HAP-1 (cell line): ENCODE data around the gene PTPN12.

Source experiments
- DNase-seq, 2 experiments: peaks; one replicate each; pipeline ENCODE4 v3.0.0-alpha.2; 2016 to 2020; ENCODE audit warnings: low spot score in 2 of 2
- H3K27me3 ChIP-seq: fragments of 250-450 bp; sonication (Bioruptor Pico); 2 replicates; pipeline ENCODE4 v1.5.1; 2020; ENCODE audit warnings: low read depth, mild to moderate bottlenecking, moderate library complexity
- H3K36me3 ChIP-seq: fragments of 250-450 bp; sonication (Bioruptor Pico); replicated peaks from 2 replicates; pipeline ENCODE4 v1.5.1; 2020; ENCODE audit warnings: mild to moderate bottlenecking
- H3K4me1 ChIP-seq: fragments of 250-450 bp; sonication (Bioruptor Pico); 2 replicates; pipeline ENCODE4 v1.5.1; 2020; ENCODE audit warnings: mild to moderate bottlenecking
- H3K4me3 ChIP-seq: fragments of 250-450 bp; sonication (Bioruptor Pico); 2 replicates; pipeline ENCODE4 v1.5.1; 2020; ENCODE audit warnings: mild to moderate bottlenecking, moderate library complexity
- H3K9me3 ChIP-seq: fragments of 250-450 bp; sonication (Bioruptor Pico); 2 replicates; pipeline ENCODE4 v1.5.1; 2020; ENCODE audit warnings: mild to moderate bottlenecking, moderate library complexity
- in situ Hi-C: fragments of 300-500 bp; cut with MboI; formaldehyde crosslinking; loops from 3 replicates; pipeline ENCODE4 v1.14.3; 2020; ENCODE audit warnings: low sequenced_read_pairs, inconsistent platforms, mixed read lengths

Gene PTPN12

GRCh38 chr7:77674878-77675277, 137.8 kb downstream of the PTPN12 start:
- no peaks in the 10 kb centered on the region for H3K36me3 ChIP-seq
- no peaks in the 10 kb centered on the region for H3K9me3 ChIP-seq
- no peak overlapping the region for H3K4me3 ChIP-seq
- 0 out of 2 replicates have a peak, but pooled peaks cover 2% of the 10 kb centered on the region for H3K4me1 ChIP-seq
- no peaks in the 10 kb centered on the region for H3K27me3 ChIP-seq
- DNase-seq: no peak
- in situ Hi-C loops: loop anchor here (25.0 kb wide), 1 partner anchor 237 kb away; no protein-coding TSS in a partner anchor

DNA sequence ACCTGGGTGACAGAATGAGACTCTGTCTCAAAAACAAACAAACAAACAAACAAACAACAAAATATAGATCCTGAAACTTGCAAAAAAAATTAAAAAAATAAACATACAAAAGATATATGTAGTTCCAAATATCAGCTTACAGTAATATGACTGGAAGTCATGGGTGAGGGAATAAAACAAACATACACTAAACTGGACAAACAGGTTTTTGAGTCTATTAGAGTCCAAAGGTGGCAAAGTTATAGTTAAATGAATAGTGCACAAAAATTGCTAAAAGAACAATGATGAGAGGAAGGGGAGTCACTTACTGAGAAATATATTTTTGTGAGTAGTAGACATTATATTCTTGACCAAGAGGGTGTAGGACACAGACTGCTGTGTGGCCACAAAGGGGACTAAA, 142.5 kb downstream of the PTPN12 start:
- no peaks in the 10 kb centered on the region for H3K4me1 ChIP-seq
- in situ Hi-C loops: no loop called here
- H3K9me3 ChIP-seq: no peaks in the 10 kb centered on the region
- H3K36me3 ChIP-seq: peaks cover 17% of the 10 kb centered on the region; the same call in 1 of the 2 replicates
- DNase-seq: no peak
- no peak overlapping the region for H3K4me3 ChIP-seq
- H3K27me3 ChIP-seq: no peaks in the 10 kb centered on the region

GRCh38 chr7:77680266-77680665, 143.2 kb downstream of the PTPN12 start:
- in situ Hi-C loops: no loop called here
- no peaks in the 10 kb centered on the region for H3K4me1 ChIP-seq
- no peaks in the 10 kb centered on the region for H3K27me3 ChIP-seq
- H3K9me3 ChIP-seq: no peaks in the 10 kb centered on the region
- no peak for DNase-seq
- H3K4me3 ChIP-seq: no peak overlapping the region
- peaks cover 17% of the 10 kb centered on the region; the same call in 1 of the 2 replicates for H3K36me3 ChIP-seq

- Histone ChIP-seq H3K36me3 (peaks cover 27% of the 10 kb centered on the region), H3K9me3 (no peaks in the 10 kb centered on the region), H3K4me1 (peaks cover 16% of the 10 kb centered on the region), H3K4me3 (no peak overlapping the region), H3K27me3 (no peaks in the 10 kb centered on the region)
- in situ Hi-C loops: no loop called here
- DNase-seq: no peak
Measured at GRCh38 chr7:77684030-77684429, 146.9 kb downstream of the PTPN12 start.

- DNase-seq: no peak
- peaks cover 39% of the 10 kb centered on the region for H3K36me3 ChIP-seq
- H3K9me3 ChIP-seq: no peaks in the 10 kb centered on the region
- in situ Hi-C loops: no loop called here
- H3K27me3 ChIP-seq: no peaks in the 10 kb centered on the region
- H3K4me3 ChIP-seq: no peak overlapping the region
- H3K4me1 ChIP-seq: peaks cover 16% of the 10 kb centered on the region
Measured at GRCh38 chr7:77685233-77685632, 148.1 kb downstream of the PTPN12 start.

- Histone ChIP-seq H3K36me3 (peaks cover 44% of the 10 kb centered on the region), H3K27me3 (no peaks in the 10 kb centered on the region), H3K4me3 (no peak overlapping the region), H3K4me1 (peaks cover 16% of the 10 kb centered on the region), H3K9me3 (no peaks in the 10 kb centered on the region)
- DNase-seq: no peak
- in situ Hi-C loops: no loop called here
Measured at GRCh38 chr7:77687100-77687746, 150.1 kb downstream of the PTPN12 start.

GRCh38 chr7:77687747-77688144, 150.7 kb downstream of the PTPN12 start:
- H3K9me3 ChIP-seq: no peaks in the 10 kb centered on the region
- in situ Hi-C loops: no loop called here
- H3K36me3 ChIP-seq: peaks cover 39% of the 10 kb centered on the region
- no peak overlapping the region for H3K4me3 ChIP-seq
- H3K4me1 ChIP-seq: peaks cover 16% of the 10 kb centered on the region
- no peaks in the 10 kb centered on the region for H3K27me3 ChIP-seq
- no peak for DNase-seq
